ENCODE results near the gene TNFRSF1A.

TNFRSF1A gene

GRCh38 chr12:6341417-6342139 lies at the start of gene TNFRSF1A:
TSS of gene TNFRSF1A (minus strand) at chr12:6342076. CDS start at chr12:6341814, 262 bp downstream.
- DNase-seq (ENCODE audit: low read depth), result no peak

DNA sequence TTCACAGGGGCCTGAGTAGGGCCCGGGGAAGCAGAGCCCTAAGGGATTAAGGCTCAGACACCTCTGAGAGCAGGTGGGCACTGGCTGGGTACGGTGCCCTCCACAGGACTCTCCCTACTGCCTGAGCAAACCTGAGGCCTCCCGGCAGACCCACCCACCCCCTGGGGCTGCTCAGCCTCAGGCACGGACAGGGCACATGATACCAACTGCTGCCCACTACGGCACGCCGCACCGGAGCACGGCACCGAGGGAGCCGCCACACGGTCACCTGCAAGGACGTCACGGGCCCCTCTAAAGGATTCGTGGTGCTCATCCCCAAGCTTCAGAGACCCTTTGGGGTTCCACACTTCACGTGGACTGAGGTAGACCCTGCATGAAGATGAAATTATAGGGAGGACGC lies 49.1 kb upstream of the TNFRSF1A start:
- DNase-seq (ENCODE audit: low read depth), result no peak

DNA sequence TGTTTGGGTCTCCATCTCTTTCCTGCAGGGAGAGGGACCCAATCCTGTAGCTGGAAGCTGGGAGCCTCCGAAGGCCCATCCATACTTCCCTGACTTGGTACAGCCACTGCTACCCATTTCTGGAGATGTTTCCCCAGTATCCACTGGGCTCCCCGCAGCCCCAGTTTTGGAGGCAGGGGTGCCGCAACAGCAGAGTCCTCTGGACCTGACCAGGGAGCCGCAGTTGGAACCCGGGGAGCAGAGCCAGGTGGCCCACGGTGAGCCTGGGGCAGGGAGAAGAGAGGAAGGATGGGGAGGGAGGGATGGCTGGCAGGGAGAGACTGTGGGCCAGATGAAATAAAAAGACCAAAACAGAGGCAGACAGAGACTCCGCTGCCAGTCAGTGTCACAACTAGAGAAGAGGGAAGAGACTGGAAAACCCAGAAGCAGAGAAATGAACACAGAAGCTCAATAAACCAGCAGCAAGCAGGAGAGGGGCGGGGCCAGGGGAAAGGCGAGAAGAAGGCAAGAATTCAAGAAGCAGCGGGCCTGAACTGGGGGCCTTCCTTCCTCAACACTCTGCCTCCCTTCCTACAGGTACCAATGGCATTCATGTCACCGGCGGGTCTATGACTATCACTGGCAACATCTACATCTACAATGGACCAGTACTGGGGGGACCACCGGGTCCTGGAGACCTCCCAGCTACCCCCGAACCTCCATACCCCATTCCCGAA lies 48.4 kb upstream of the TNFRSF1A start:
- DNase-seq (ENCODE audit: low read depth), result no peak

DNA sequence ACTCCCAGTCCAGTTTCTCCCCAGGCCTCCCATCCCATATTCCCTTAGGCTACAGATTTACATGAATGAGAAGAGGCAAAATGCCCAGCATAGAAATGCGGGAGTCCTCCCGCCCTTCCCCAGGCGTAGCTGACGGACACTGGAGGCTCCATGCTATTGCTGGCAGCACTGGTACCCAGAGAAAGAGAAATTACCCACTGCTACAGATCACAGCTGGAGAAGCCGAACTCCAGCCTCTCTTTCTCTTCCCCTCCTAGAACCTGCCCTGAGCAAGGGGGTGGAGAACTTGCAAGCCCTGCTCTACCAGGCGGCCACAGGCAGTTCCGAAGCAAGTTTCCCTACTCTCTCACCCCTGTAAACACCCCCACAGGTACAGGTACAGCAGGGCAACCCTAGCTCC lies 45.7 kb upstream of the TNFRSF1A start:
- no peak for DNase-seq (ENCODE audit: low read depth)

DNA sequence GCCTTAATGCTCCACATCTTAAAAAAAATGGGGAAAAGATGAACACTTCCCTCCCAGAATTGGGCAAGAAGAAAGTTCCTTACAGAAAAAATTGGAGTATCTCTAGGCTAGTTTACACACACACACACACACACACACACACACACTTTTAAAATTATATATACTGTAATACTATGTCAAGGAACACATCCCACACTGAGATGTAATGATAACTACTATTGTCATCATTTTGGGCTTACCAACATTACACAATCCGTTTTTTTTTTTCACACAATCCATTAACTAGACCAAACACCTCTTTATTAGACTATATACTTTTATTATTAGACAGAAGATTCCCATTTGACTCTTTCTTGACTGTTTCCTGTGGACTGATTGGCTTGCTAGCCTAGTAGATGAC lies 44.6 kb upstream of the TNFRSF1A start:
- no peak for DNase-seq (ENCODE audit: low read depth)

GRCh38 chr12:6386038-6386437 lies 44.2 kb upstream of the TNFRSF1A start:
- no peak for DNase-seq (ENCODE audit: low read depth)

DNA sequence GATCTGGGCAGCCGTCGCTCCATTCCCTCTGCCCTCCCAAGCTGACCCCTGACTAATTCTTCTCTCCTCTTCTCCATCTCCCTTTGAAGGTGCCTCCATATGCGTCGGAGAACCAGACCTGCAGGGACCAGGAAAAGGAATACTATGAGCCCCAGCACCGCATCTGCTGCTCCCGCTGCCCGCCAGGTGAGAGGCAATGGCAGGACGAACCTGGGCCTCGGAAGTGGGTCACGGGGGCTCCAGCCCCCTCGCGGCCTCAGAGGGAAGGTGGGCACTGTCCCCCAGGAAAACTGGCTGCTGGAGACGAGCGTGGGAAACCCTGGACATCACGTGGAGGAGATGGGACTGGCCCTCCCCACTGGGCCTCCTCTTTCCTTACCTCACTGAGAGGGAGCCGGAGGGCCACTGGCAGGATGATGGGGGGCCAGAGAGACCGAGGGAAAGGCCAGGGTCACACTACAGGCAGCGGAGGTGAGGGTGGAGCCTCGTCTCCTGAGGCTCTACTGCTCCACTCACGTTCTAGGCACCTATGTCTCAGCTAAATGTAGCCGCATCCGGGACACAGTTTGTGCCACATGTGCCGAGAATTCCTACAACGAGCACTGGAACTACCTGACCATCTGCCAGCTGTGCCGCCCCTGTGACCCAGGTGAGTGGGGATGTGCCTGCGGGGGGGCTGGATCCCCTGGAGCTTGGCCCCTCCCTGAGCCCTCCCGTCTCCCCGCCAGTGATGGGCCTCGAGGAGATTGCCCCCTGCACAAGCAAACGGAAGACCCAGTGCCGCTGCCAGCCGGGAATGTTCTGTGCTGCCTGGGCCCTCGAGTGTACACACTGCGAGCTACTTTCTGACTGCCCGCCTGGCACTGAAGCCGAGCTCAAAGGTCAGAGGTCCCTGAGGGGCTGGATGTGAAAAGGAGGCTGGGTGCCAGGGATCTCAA lies 42.9 kb upstream of the TNFRSF1A start:
- DNase-seq (ENCODE audit: low read depth), result no peak

- DNase-seq (ENCODE audit: low read depth), result no peak
Observed at GRCh38 chr12:6383572-6384498, 42.0 kb upstream of the TNFRSF1A start, which contains the start of gene LTBR. TSS of gene LTBR (plus strand) at chr12:6384162. CDS start at chr12:6384359, 197 bp downstream.

DNA sequence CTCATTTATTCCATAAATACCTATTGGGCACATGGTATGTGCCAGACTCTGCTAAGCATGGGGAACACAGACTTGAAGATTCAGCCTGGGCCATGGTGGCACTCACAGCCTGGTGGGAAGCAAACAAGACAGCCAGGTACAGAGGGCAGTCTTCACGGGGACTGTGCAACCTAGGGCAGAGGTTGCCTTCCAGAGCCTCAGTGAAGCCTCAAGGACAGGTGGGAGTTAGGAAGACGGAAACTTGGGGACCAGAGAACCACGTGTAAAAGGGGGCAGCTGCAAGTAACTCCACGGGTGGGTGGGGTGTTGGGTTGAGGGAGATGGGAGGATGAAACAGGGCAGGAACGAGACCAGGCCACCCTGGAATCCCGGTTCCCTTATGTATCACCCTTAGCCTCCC lies 41.1 kb upstream of the TNFRSF1A start:
- no peak for DNase-seq (ENCODE audit: low read depth)

DNA sequence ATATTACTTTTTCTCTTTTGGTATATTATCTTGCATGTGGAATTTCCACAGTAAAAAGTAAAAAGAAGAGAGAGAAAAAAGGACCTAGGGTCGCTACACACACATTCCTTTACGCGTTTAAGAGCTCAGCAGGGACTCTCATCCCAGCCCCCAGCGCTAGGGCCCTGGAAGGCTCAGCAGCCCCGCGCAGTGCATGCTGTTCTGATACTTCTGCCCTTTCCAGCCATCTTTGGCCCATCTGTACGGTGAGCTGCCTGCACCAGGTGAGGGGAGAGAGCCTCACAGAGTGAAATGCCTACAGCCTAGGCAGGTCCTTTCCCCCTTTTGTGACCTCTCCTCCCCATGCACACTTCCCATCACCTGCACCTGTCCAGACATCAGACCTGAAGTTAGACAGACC lies 40.5 kb upstream of the TNFRSF1A start:
- no peak for DNase-seq (ENCODE audit: low read depth)

- no peak for DNase-seq (ENCODE audit: low read depth)
Observed at GRCh38 chr12:6380141-6381121, 38.6 kb upstream of the TNFRSF1A start.

DNA sequence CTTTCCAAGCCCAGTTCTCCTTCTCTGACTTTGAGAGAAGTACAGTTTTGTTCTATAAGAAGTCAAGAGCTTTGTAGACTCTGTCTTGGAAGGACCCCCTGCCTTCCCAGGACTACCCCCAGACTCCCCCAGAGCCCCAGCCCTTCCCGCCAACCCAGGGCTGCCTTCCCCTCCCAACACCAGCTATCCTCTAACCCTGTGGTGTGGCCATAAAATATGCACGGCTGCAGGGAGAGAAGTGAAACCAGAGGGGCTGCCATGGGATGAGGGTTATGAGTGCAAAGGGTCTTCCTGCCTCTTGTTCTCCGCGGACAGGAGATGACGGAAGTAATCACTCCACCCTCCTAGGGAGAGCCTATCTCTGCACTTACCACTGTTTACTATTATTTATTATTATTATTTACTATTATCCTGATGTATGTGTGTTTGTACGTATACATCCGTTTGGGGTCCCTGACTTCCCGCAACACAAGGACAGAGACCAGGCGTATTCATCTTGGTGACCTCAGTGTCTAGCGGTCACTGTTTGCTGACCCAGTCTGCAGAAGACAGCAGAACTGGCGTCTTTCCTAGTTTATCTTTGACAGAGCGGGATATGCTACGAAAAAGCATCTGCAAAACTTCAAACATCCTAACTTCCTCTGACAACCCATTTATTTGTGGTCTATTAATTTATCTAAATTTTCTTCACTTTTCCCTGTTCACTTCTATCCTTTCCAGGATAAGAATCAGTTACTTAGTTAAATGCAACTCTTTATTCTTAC lies 37.0 kb upstream of the TNFRSF1A start:
- no peak for DNase-seq (ENCODE audit: low read depth)

GRCh38 chr12:6377667-6377994 lies 35.8 kb upstream of the TNFRSF1A start:
- DNase-seq (ENCODE audit: low read depth), result no peak

GRCh38 chr12:6376870-6377666 lies 35.2 kb upstream of the TNFRSF1A start:
- DNase-seq (ENCODE audit: low read depth), result no peak

GRCh38 chr12:6376079-6376869 lies 34.4 kb upstream of the TNFRSF1A start:
- DNase-seq (ENCODE audit: low read depth), result no peak

GRCh38 chr12:6375269-6376078 lies 33.6 kb upstream of the TNFRSF1A start, which contains the start of gene SCNN1A:
TSS of gene SCNN1A (minus strand) at chr12:6375563. CDS start at chr12:6374783, 780 bp downstream.
- DNase-seq (ENCODE audit: low read depth), result no peak

GRCh38 chr12:6374786-6375160 lies 32.9 kb upstream of the TNFRSF1A start:
- DNase-seq (ENCODE audit: low read depth), result no peak
